Stimulated activated CD8-positive, alpha-beta memory T cell treated with anti-CD3 and anti-CD28 coated beads, Interleukin-2, amount 100 ng/mL, for 1 hour (primary cell): ENCODE measurements around the gene THSD8.
"Not testable (repeated sequence)": the region's sequence is repeated elsewhere in the genome, so short reads cannot be mapped to it uniquely, and the experiment has no call there.

Source experiments
- DNase-seq, 2 donors: peaks; one replicate each; pipeline ENCODE4 v3.0.0-alpha.2; 2020; ENCODE audit warnings: low read depth in 2 of 2

The THSD8 gene

GRCh38 chr19:12825254-12826131, 23.6 kb downstream of the THSD8 start:
- no peak for DNase-seq

- DNase-seq, result no peak
Measured at GRCh38 chr19:12828494-12828893, 26.6 kb downstream of the THSD8 start.

- no peak for DNase-seq
Measured at GRCh38 chr19:12833418-12833737, 31.5 kb downstream of the THSD8 start.

DNA sequence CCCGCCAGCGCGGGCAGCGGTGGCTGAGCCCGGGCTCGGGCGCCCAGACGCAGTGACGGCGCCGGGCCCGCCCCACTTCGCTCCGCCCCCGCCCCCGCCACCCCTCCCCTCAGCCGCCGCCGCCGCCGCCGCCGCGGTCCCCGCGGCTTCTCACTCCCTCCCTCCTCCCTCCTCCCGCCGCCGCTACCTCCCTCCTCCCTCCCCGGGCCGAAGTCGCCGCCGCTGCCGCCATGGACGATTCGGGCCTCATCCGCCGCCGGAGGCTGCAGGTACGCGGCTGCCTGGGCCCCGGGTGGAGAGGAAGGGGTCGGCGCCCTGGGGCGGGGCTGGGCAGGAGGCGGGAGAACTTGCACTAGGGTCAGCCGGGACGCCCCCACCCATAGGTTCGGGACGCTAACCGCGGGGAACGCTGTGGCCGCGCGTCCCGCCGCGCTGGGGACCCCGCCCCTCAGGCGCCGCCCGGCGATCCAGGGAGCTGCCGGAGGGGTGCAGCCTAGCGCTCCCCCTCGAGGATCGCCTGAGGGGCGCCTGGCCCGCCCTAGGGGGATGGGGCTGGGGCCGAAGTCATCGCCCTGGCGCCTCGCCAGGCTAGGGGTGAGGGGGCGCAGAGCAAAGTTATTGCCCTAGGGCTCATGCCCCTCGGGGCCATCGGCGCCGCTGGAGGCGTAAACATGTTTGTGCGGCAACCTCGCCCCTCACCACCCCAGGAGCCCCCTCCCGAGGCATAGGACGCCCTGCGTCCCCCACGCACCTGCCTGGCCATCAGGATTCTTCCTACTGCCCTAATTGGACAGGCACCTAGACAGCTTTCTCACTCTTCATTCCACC, 32.1 kb downstream of the THSD8 start:
- DNase-seq, result no peak

DNA sequence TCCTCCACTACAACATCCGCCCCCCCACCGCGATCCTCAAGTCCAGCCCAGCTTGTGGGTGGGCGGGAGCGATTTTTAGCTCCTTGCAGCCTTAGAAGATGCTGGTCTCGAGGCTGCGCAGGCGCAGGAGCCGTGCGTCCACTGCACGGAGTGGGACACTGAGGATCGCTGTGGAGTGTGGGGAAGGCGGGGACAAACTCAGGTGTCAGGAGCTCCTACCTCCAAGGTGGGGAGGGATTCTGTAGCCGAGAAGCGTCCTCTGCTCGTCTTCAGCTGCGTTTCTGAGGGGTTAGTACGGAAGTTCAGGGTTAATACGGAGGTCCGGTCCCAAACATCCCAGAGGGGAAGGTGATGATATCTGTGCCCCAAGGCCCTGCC, 32.7 kb downstream of the THSD8 start, which contains the start of gene RTBDN:
Gene RTBDN, minus strand, starts transcription at position 14 of the 378 bp plus-strand sequence. CDS start 4,600 bp downstream, outside the sequence.
- no peak for DNase-seq

DNA sequence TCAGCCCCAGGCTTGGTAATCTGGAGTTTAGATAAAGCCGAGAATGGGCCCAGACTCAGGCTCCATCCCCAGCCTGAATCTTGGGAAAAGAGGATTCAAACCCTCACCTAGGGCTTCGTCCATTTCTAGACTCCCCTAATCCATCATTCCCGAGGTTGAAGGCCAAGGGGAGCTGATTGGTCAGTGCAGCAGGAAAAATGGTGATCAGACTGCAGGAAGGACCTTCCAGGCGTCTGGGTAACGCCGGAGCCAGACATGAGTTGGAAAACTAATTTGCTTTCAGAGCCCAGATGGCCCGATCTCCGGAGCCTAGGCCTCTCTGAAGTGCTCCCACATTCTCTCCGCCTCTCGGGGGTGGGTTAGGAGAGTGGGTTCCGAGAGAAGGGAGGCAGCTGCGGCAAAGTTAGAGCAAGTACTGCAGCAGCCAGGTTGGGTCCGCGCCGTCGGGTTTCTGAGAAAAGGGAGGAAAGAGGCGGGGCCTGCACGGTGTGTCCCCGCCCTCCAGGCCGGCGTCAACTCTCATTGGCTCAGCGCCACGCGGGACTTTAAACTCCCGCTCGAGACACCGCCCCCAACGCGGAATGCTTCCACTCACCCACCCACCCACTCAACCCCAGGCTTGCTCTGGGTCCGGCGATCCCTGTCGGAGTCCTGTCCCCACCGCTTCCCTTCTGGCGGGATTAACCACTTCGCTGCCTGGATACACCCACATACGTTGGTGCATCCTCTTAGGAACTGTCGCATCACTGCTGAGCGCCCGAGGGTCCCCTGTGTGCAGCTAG, 33.3 kb downstream of the THSD8 start:
- no peak for DNase-seq

- DNase-seq, result no peak
Measured at GRCh38 chr19:12836529-12836863, 34.6 kb downstream of the THSD8 start.

DNA sequence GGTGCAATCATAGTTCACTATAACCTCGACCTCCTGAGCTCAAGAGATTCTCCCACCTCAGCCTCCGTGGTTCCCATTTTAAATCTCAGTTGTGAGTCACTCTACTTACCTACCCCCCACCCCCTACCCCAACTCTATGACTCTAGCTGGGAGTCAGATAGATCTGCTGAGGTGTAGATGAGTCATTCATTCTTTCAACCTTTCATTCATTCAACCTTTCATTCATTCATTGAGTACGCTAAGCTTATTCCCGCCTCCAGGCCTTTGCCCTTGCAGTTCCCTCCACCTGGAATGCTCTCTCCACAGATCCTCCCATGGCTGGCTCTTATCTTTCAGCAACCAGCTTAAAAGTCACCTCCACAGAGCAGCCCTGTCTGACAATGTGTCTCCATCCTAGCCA, 35.4 kb downstream of the THSD8 start:
- DNase-seq, result no peak

DNA sequence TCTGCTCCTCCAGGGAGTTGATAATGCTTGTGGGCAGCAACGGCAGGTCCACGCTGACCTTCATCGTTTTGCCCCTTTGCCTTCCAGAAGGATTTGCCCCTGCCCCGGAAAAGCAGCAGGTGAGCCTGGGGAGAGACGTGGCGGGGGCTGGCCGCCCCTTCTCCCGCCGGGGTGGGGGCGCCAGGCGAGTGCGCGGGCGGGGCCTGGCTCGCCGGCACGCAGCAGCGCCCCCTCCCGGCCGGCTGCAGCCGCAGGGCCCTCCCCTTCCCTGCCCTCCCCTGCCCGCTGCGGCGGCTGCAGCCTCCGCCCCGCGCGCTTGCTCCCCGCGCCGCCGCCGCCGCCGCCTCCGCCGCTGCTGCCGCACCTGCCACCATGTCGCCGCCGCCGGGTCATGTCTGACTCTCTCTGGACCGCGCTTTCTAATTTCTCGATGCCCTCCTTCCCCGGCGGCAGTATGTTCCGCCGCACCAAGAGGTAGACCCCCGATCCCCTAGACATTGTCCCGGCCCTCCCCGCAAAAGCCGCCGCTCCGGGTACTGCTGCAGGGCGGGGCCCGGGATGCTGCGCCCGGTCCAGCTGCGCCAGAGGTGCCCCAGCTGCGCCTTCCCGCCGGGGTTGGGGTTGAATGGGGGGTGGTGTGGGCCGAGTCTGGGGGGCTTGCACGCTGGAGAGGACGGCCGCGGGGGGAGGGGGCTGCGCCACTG, 36.5 kb downstream of the THSD8 start, which contains the start of gene MAST1:
Gene MAST1, plus strand, starts transcription at position 334 of the 704 bp plus-strand sequence. Its CDS starts 58 bp downstream, at position 392.
- DNase-seq, result no peak

DNA sequence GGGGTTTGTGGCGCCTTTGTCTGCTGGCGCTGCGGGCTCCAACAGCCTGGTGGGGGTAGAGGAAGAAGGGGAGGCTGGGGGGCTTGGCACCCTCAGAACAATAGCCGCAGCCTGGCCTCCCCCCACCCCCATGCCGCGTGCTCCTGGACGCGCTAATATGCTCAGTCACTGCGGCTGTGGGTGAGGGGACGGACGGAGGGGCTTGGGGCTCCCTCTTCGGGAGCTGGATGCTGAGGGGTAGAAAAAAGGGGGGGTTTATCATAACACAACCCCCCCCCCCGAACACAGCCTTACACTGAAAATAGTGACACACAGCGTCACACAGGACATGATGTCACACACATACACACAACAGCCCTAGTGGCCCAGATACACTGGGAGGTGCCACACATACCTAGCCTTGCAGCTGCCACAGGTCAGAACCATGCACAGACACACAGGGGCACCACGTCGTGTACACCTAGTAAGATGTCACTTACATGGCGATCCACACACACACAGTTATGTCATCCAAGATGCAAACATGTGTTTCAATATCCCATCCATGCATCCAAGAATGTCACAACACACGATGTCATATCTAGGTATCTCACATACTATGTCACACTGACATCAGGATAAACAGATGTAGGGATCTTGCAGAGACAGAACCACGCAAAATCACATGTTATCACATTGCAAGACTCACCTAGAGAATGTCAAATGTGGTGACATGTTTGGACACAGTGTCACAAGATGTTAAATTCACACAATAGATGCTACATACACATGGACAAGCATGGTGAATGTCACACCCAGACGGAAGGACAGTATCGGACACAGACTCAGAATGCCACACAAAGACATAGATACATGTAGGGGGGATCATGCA, 37.3 kb downstream of the THSD8 start:
- no peak for DNase-seq

DNA sequence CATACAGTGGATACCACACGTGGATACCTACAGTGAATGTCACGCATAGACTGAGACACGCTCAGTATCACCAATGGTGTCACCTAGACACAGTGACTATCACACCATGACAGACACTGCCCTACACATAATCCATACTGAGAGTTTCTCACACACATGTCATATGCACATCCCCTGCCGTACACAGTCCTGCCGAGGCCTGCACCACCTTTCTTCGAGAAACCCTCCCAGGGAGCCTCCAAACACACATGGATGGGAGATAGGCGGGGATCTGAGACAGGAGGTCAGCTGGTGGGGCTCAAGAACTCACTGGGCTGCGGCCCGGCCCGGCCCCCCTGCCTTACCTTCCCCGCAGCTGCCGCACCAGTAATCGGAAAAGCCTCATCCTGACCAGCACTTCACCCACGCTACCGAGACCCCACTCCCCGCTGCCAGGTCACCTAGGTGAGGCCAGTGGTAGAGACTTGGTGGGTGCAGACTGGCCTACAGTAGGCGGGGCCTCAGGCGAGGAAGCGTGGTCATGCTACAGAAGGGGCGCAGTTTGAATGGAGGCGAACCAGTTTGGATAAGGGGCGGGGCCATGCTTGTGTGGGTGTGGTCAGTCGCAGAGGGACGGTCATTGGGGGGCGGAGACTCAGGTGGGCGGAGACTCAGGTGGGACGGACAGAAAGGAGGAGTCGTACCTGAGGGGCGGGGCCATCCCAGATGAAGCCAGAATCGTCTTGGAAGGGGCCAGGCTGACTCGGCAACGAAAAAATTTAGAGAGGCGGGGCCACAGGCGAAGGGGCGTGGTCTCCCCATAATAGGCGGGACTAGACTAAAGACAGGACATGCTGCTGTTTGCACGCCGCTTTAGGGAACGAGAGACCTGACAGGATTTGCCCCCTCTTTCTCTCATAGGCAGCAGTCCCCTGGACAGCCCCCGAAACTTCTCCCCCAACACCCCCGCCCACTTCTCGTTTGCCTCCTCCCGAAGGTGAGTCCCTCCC, 38.5 kb downstream of the THSD8 start:
- no peak for DNase-seq

DNA sequence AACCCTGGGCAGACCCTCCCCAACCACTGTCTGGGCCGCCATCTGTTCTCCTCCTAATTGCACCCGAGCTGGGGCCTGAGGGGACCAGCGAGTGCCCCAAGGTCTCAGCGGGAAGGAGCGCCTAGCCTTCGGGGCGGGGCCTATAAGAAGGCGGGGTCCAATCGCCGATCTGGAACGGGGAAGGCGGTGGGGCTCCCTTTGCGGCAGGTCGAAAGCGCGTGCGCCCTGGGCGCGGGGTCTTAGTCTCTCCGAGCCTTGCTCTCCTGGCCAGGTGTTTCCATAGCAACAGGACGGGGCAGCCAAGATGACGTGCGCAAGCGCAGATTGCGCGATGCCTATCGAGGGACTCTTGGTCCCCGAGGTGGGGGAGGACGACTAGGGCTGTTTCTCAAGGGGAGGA, 39.2 kb downstream of the THSD8 start:
- DNase-seq, result no peak

DNA sequence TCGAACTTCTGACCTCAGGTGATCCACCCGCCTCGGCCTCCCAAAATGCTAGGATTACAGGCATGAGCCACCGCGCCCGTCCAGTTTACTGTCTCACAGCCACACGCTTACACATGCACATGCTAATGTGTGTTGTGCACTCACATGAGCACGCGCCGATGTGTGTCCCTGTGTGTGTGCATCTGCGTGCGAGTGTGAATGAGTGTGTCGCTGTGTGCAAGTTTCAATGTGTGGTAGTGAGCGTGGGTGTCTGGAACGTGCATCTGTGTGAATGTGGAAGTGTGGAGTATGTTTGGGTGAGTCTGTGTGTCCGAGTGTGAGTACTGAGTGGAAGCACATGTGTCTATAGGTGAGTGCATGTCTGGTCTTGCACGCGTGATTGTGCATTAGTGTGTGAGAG, 40.6 kb downstream of the THSD8 start:
- DNase-seq, result no peak

- DNase-seq, result no peak
Measured at GRCh38 chr19:12843328-12843727, 41.5 kb downstream of the THSD8 start.

- DNase-seq, result no peak
Measured at GRCh38 chr19:12843999-12844732, 42.3 kb downstream of the THSD8 start.

- DNase-seq, result not testable (repeated sequence)
Measured at GRCh38 chr19:12846613-12847012, 44.7 kb downstream of the THSD8 start.

- DNase-seq, result peak; percentile 65 to 75
Measured at GRCh38 chr19:12847159-12848139, 45.6 kb downstream of the THSD8 start.
